HG03558 (cell line): ENCODE results near the gene SUSD3.
"Not testable (repeated sequence)": the region's sequence is repeated elsewhere in the genome, so short reads cannot be mapped to it uniquely, and the experiment has no call there.

Experiments used
- ATAC-seq: cut with Tn5 transposase; IDR thresholded peaks from one replicate; pipeline ENCODE4 v1.9.1; 2021; ENCODE audit warnings: moderate number of reproducible peaks; ENCODE audit not compliant: unreplicated experiment; ENCODE audit errors: extremely low read depth

The SUSD3 gene

GRCh38 chr9:93058355-93059010, at the start of gene SUSD3:
TSS of gene SUSD3 (plus strand) at chr9:93058701. CDS start at chr9:93058743, 42 bp downstream.
- peak; percentile 31 for ATAC-seq

- ATAC-seq, result no peak
Observed at GRCh38 chr9:93009337-93010015, 49.0 kb upstream of the SUSD3 start.

- ATAC-seq, result no peak
Observed at GRCh38 chr9:93010056-93010455, 48.4 kb upstream of the SUSD3 start.

GRCh38 chr9:93010704-93011103, 47.8 kb upstream of the SUSD3 start:
- ATAC-seq, result no peak

- no peak for ATAC-seq
Observed at GRCh38 chr9:93011114-93011513, 47.4 kb upstream of the SUSD3 start.

- ATAC-seq, result no peak
Observed at GRCh38 chr9:93012963-93013855, 45.3 kb upstream of the SUSD3 start.

- ATAC-seq, result no peak
Observed at GRCh38 chr9:93013856-93014582, 44.5 kb upstream of the SUSD3 start.

GRCh38 chr9:93015190-93015589, 43.3 kb upstream of the SUSD3 start:
- ATAC-seq, result not testable (repeated sequence)

GRCh38 chr9:93017621-93018020, 40.9 kb upstream of the SUSD3 start:
- ATAC-seq, result no peak

GRCh38 chr9:93020151-93020550, 38.4 kb upstream of the SUSD3 start:
- no peak for ATAC-seq

- no peak for ATAC-seq
Observed at GRCh38 chr9:93020771-93021670, 37.5 kb upstream of the SUSD3 start.

- no peak for ATAC-seq
Observed at GRCh38 chr9:93022066-93022465, 36.4 kb upstream of the SUSD3 start.

GRCh38 chr9:93022721-93023520, 35.6 kb upstream of the SUSD3 start:
- no peak for ATAC-seq

GRCh38 chr9:93023521-93023815, 35.0 kb upstream of the SUSD3 start:
- ATAC-seq, result no peak

- ATAC-seq, result no peak
Observed at GRCh38 chr9:93024646-93024910, 33.9 kb upstream of the SUSD3 start.

GRCh38 chr9:93024986-93025630, 33.4 kb upstream of the SUSD3 start:
- no peak for ATAC-seq

GRCh38 chr9:93025736-93026135, 32.8 kb upstream of the SUSD3 start:
- ATAC-seq, result no peak

- ATAC-seq, result no peak
Observed at GRCh38 chr9:93026640-93027039, 31.9 kb upstream of the SUSD3 start.

- no peak for ATAC-seq
Observed at GRCh38 chr9:93027750-93028149, 30.8 kb upstream of the SUSD3 start.
